GM23338 (cell line): ENCODE data around the gene VWDE. TPM values are rescaled to one million over a fixed set of nuclear protein-coding genes. Genes with fewer than 3 reads are reported as not detected.
A peak's percentile ranks its signal among the peaks of the same experiment; 100 is the strongest.

ENCODE experiments used
- ATAC-seq: fragments of 200-7000 bp; cut with Tn5 transposase; 3 replicates; pipeline ENCODE4 v1.9.1; 2020
- DNase-seq: peaks from one replicate; pipeline ENCODE4 v3.0.0-alpha.2; 2015; ENCODE audit warnings: low spot score
- H2AFZ ChIP-seq: fragments of 200-600 bp; sonication (generic); 2 replicates; pipeline ENCODE4 v1.8.0; 2016; ENCODE audit warnings: antibody characterized with exemption, mild to moderate bottlenecking, moderate library complexity
- H3F3A ChIP-seq: fragments of 200-600 bp; sonication (generic); replicated peaks from 2 replicates; pipeline ENCODE4 v1.8.0; 2017; ENCODE audit warnings: antibody characterized with exemption, mixed run types, low read depth
- H3K27ac ChIP-seq: fragments of 200-600 bp; sonication (generic); 2 replicates; pipeline ENCODE4 v1.6.1; 2016; ENCODE audit warnings: low read depth
- H3K27me3 ChIP-seq: fragments of 200-600 bp; sonication (generic); 2 replicates; pipeline ENCODE4 v1.8.0; 2016; ENCODE audit warnings: mild to moderate bottlenecking, mixed run types, moderate library complexity; ENCODE audit not compliant: insufficient read depth
- H3K36me3 ChIP-seq: fragments of 200-600 bp; sonication (generic); 2 replicates; pipeline ENCODE4 v1.8.0; 2016; ENCODE audit warnings: mild to moderate bottlenecking; ENCODE audit not compliant: insufficient read depth
- H3K4me1 ChIP-seq: fragments of 200-600 bp; sonication (generic); 2 replicates; pipeline ENCODE4 v1.8.0; 2016; ENCODE audit warnings: mild to moderate bottlenecking, moderate library complexity; ENCODE audit not compliant: insufficient read depth
- H3K4me2 ChIP-seq: fragments of 200-600 bp; sonication (generic); 2 replicates; pipeline ENCODE4 v1.7.1; 2017; ENCODE audit warnings: mixed run types
- H3K4me3 ChIP-seq: fragments of 200-600 bp; sonication (generic); 2 replicates; pipeline ENCODE4 v1.6.1; 2016; ENCODE audit warnings: mixed run types
- H3K79me2 ChIP-seq: fragments of 200-600 bp; sonication (generic); replicated peaks from 2 replicates; pipeline ENCODE4 v1.8.0; 2017; ENCODE audit warnings: mild to moderate bottlenecking; ENCODE audit not compliant: insufficient read depth
- H3K9me2 ChIP-seq: fragments of 200-600 bp; sonication (generic); 2 replicates; pipeline ENCODE4 v1.8.0; 2017; ENCODE audit not compliant: insufficient read depth
- H4K20me1 ChIP-seq: fragments of 200-600 bp; sonication (generic); replicated peaks from 2 replicates; pipeline ENCODE4 v1.8.0; 2017; ENCODE audit warnings: mild to moderate bottlenecking; ENCODE audit not compliant: insufficient read depth
- H3K27ac Mint-ChIP-seq: 2 replicates; pipeline ENCODE4 v1.8.0; 2020; ENCODE audit warnings: inconsistent platforms, mild to moderate bottlenecking, moderate library complexity, mixed read lengths
- H3K27me3 Mint-ChIP-seq: 3 replicates; pipeline ENCODE4 v1.8.0; 2022; ENCODE audit warnings: low read depth, mild to moderate bottlenecking, moderate library complexity, mixed read lengths, inconsistent platforms; ENCODE audit not compliant: insufficient read depth, poor library complexity
- H3K36me3 Mint-ChIP-seq: 3 replicates; pipeline ENCODE4 v1.8.0; 2021; ENCODE audit warnings: low read depth, mild to moderate bottlenecking, inconsistent platforms, moderate library complexity, mixed read lengths
- H3K4me1 Mint-ChIP-seq: 3 replicates; pipeline ENCODE4 v1.8.0; 2020; ENCODE audit warnings: mild to moderate bottlenecking, inconsistent platforms, mixed read lengths
- H3K4me3 Mint-ChIP-seq: 3 replicates; pipeline ENCODE4 v1.8.0; 2021; ENCODE audit warnings: moderate library complexity, mild to moderate bottlenecking, inconsistent platforms, mixed read lengths
- H3K9me3 Mint-ChIP-seq: 3 replicates; pipeline ENCODE4 v1.8.0; 2020; ENCODE audit warnings: moderate library complexity, mild to moderate bottlenecking, inconsistent platforms, mixed read lengths
- CREB1 ChIP-seq: fragments of 250-450 bp; sonication (Bioruptor Pico); IDR thresholded peaks from 2 replicates; pipeline ENCODE4 v1.5.0; 2020; ENCODE audit warnings: low read depth, mild to moderate bottlenecking, moderate library complexity
- ETS1 ChIP-seq: IDR thresholded peaks from 2 replicates; pipeline ENCODE4 v1.6.1; 2016; ENCODE audit warnings: antibody characterized with exemption
- EZH2 ChIP-seq: fragments of 200-600 bp; sonication (generic); IDR thresholded peaks from one replicate; pipeline ENCODE4 v1.8.0; 2017; ENCODE audit warnings: antibody characterized with exemption, mild to moderate bottlenecking, low read depth; ENCODE audit not compliant: unreplicated experiment
- EZH2phosphoT487 ChIP-seq: fragments of 200-600 bp; sonication (generic); IDR thresholded peaks from one replicate; pipeline ENCODE4 v1.8.1; 2018; ENCODE audit warnings: antibody characterized with exemption; ENCODE audit not compliant: unreplicated experiment
- JUNB ChIP-seq: IDR thresholded peaks from one replicate; pipeline ENCODE4 v1.6.1; 2016; ENCODE audit warnings: antibody characterized with exemption; ENCODE audit not compliant: unreplicated experiment
- NANOG ChIP-seq: IDR thresholded peaks from 2 replicates; pipeline ENCODE4 v1.6.1; 2016; ENCODE audit warnings: antibody characterized with exemption, borderline replicate concordance
- POLR2AphosphoS5 ChIP-seq: IDR thresholded peaks from 2 replicates; pipeline ENCODE4 v1.6.1; 2016; ENCODE audit warnings: antibody characterized with exemption, low read depth
- REST ChIP-seq: IDR thresholded peaks from one replicate; pipeline ENCODE4 v1.6.1; 2018; ENCODE audit warnings: antibody characterized with exemption; ENCODE audit not compliant: unreplicated experiment
- STAT1 ChIP-seq: IDR thresholded peaks from one replicate; pipeline ENCODE4 v1.6.1; 2016; ENCODE audit warnings: antibody characterized with exemption; ENCODE audit not compliant: unreplicated experiment
- ZNF114 ChIP-seq: fragments of 250-450 bp; sonication (Bioruptor Pico); IDR thresholded peaks from 2 replicates; pipeline ENCODE4 v1.5.0; 2020; ENCODE audit warnings: mild to moderate bottlenecking, moderate library complexity
- ZNF331 ChIP-seq: fragments of 250-450 bp; sonication (Bioruptor Pico); IDR thresholded peaks from 2 replicates; pipeline ENCODE4 v1.5.0; 2020; ENCODE audit warnings: low read depth, mild to moderate bottlenecking, moderate library complexity
- polyA plus RNA-seq: library from polyadenylated mRNA; unstranded; fragments of >200 nt; fragmentation: Nextera tagmentation; extraction: Ambion mirVana; gene quantifications from 2 replicates; pipeline ENCODE4 v1.2.1, GENCODE V29; 2016
- total RNA-seq: library from RNA; depleted of rRNA; stranded (reverse); fragments of >200 nt; shearing (Covaris generic); gene quantifications from 2 replicates; pipeline ENCODE4 v1.2.3, GENCODE V29; 2014

The VWDE gene
- total and polyA plus RNA-seq, 2 experiments from 2014 or later, result 24.6 to 45.5 TPM

- 0 out of 2 replicates have a peak, but pooled peaks have one; percentile 2 for TF ChIP-seq CREB1 (CRISPR knock-in tag)
- no peak for TF ChIP-seq EZH2phosphoT487
- no peak for TF ChIP-seq POLR2AphosphoS5
- TF ChIP-seq STAT1, result no peak
- peak; percentile 87 for TF ChIP-seq NANOG
- TF ChIP-seq REST, result no peak
- no peak for TF ChIP-seq ZNF114
- TF ChIP-seq ETS1, result no peak
Measured at GRCh38 chr7:12328888-12329770, 74.5 kb downstream of the VWDE start (continued).

GRCh38 chr7:12327922-12328321 lies 75.7 kb downstream of the VWDE start:
- H3F3A ChIP-seq, result 0 out of 2 replicates have a peak, but pooled peaks cover 3% of the 10 kb centered on the region
- H3K9me2 ChIP-seq, result no peaks in the 10 kb centered on the region
- H3K27me3 ChIP-seq, result no peaks in the 10 kb centered on the region
- peaks cover 63% of the 10 kb centered on the region for H3K4me1 ChIP-seq
- Mint-ChIP-seq H3K27ac (peak overlapping the region; percentile 26; the same call in 1 of the 2 replicates), H3K9me3 (no peaks in the 10 kb centered on the region), H3K36me3 (peaks cover 35% of the 10 kb centered on the region), H3K4me1 (peaks cover 66% of the 10 kb centered on the region), H3K27me3 (no peaks in the 10 kb centered on the region), H3K4me3 (no peak overlapping the region)
- H3K4me3 ChIP-seq, result no peak overlapping the region
- TF ChIP-seq EZH2phosphoT487, result no peak
- TF ChIP-seq ZNF114, result no peak
- TF ChIP-seq NANOG, result no peak
- TF ChIP-seq ZNF331 (CRISPR knock-in tag), result no peak
- TF ChIP-seq EZH2, result no peak
- TF ChIP-seq JUNB, result no peak
- no peak for TF ChIP-seq STAT1
- no peak for ATAC-seq
- no peaks in the 10 kb centered on the region for H3K36me3 ChIP-seq
- peak overlapping the region; percentile 86; the same call in 1 of the 2 replicates for H3K27ac ChIP-seq
- no peaks in the 10 kb centered on the region for H4K20me1 ChIP-seq
- no peaks in the 10 kb centered on the region for H3K79me2 ChIP-seq
- no peak overlapping the region for H2AFZ ChIP-seq
- DNase-seq, result no peak
- no peak overlapping the region for H3K4me2 ChIP-seq
